GM18951 (cell line): ENCODE data around the gene THADA.

Experiments used
- POLR2A ChIP-seq: IDR thresholded peaks from 4 replicates; pipeline ENCODE4 v1.6.1; 2011; ENCODE audit warnings: mild to moderate bottlenecking; ENCODE audit not compliant: insufficient read length, insufficient read depth; ENCODE audit errors: extremely low read depth
- in situ Hi-C: fragments of 300-500 bp; cut with MboI; formaldehyde crosslinking; loops from one replicate; pipeline ENCODE4 v1.12.0; 2022; ENCODE audit warnings: low sequenced_read_pairs, mixed read lengths, inconsistent platforms; ENCODE audit not compliant: unreplicated experiment

THADA gene

GRCh38 chr2:43325107-43325811 lies 270.6 kb downstream of the THADA start:
- in situ Hi-C loops: no loop called here
- TF ChIP-seq POLR2A: no peak

GRCh38 chr2:43324259-43325106 lies 271.4 kb downstream of the THADA start:
- in situ Hi-C loops: no loop called here
- TF ChIP-seq POLR2A: no peak

- TF ChIP-seq POLR2A: no peak
- in situ Hi-C loops: no loop called here
Measured at GRCh38 chr2:43323857-43324256, 272.0 kb downstream of the THADA start.

GRCh38 chr2:43321446-43321845 lies 274.4 kb downstream of the THADA start:
- in situ Hi-C loops: no loop called here
- TF ChIP-seq POLR2A: no peak

- no peak for TF ChIP-seq POLR2A
- in situ Hi-C loops: no loop called here
Measured at GRCh38 chr2:43319541-43319940, 276.3 kb downstream of the THADA start.

- TF ChIP-seq POLR2A: no peak
- in situ Hi-C loops: no loop called here
Measured at GRCh38 chr2:43318791-43319190, 277.0 kb downstream of the THADA start.

- no peak for TF ChIP-seq POLR2A
- in situ Hi-C loops: no loop called here
Measured at GRCh38 chr2:43317680-43318079, 278.2 kb downstream of the THADA start.

GRCh38 chr2:43317194-43317593 lies 278.6 kb downstream of the THADA start:
- in situ Hi-C loops: no loop called here

GRCh38 chr2:43315482-43315881 lies 280.4 kb downstream of the THADA start:
- TF ChIP-seq POLR2A: no peak
- in situ Hi-C loops: no loop called here

More at GRCh38 chr2:43317194-43317593, 278.6 kb downstream of the THADA start:
- TF ChIP-seq POLR2A: no peak

GRCh38 chr2:43314299-43314927 lies 281.4 kb downstream of the THADA start:
- TF ChIP-seq POLR2A: no peak
- in situ Hi-C loops: no loop called here

- in situ Hi-C loops: no loop called here
- no peak for TF ChIP-seq POLR2A
Measured at GRCh38 chr2:43313642-43314017, 282.2 kb downstream of the THADA start.

- TF ChIP-seq POLR2A: no peak
- in situ Hi-C loops: no loop called here
Measured at GRCh38 chr2:43312755-43313641, 282.8 kb downstream of the THADA start.

GRCh38 chr2:43311276-43311675 lies 284.6 kb downstream of the THADA start:
- no peak for TF ChIP-seq POLR2A
- in situ Hi-C loops: no loop called here
